NCI-H1436 (cell line): Measurements from ENCODE around the gene PGAM5.

Source experiments
- DNase-seq: peaks from one replicate; lab custom pipeline; 2025; lab: John Stamatoyannopoulos, UW

Gene PGAM5

GRCh38 chr12:132710405-132711079 lies at the start of gene PGAM5:
Gene PGAM5 (plus strand): TSS chr12:132710842. CDS start chr12:132710877, 35 bp downstream.
- peak; percentile 84 for DNase-seq

GRCh38 chr12:132660996-132661395 lies 49.6 kb upstream of the PGAM5 start:
- DNase-seq, result no peak

- DNase-seq, result no peak
Measured at GRCh38 chr12:132661972-132662371, 48.7 kb upstream of the PGAM5 start.

- DNase-seq, result no peak
Measured at GRCh38 chr12:132662901-132663755, 47.5 kb upstream of the PGAM5 start.

GRCh38 chr12:132664206-132665148 lies 46.2 kb upstream of the PGAM5 start:
- no peak for DNase-seq

- DNase-seq, result no peak
Measured at GRCh38 chr12:132665149-132665491, 45.5 kb upstream of the PGAM5 start.

GRCh38 chr12:132665794-132666193 lies 44.8 kb upstream of the PGAM5 start:
- no peak for DNase-seq

- no peak for DNase-seq
Measured at GRCh38 chr12:132668191-132669088, 42.2 kb upstream of the PGAM5 start.

GRCh38 chr12:132669166-132669879 lies 41.3 kb upstream of the PGAM5 start:
- DNase-seq, result no peak

- no peak for DNase-seq
Measured at GRCh38 chr12:132672116-132672515, 38.5 kb upstream of the PGAM5 start.

- no peak for DNase-seq
Measured at GRCh38 chr12:132672678-132673077, 38.0 kb upstream of the PGAM5 start.

- no peak for DNase-seq
Measured at GRCh38 chr12:132673288-132674179, 37.1 kb upstream of the PGAM5 start.

GRCh38 chr12:132674561-132674960 lies 36.1 kb upstream of the PGAM5 start:
- DNase-seq, result no peak

- no peak for DNase-seq
Measured at GRCh38 chr12:132675757-132676432, 34.7 kb upstream of the PGAM5 start.

- DNase-seq, result no peak
Measured at GRCh38 chr12:132677492-132677891, 33.1 kb upstream of the PGAM5 start.

GRCh38 chr12:132685400-132685799 lies 25.2 kb upstream of the PGAM5 start:
- no peak for DNase-seq

- no peak for DNase-seq
Measured at GRCh38 chr12:132686825-132687210, 23.8 kb upstream of the PGAM5 start.

- peak; percentile 92 for DNase-seq
Measured at GRCh38 chr12:132687211-132688164, 23.2 kb upstream of the PGAM5 start, which contains the start of the genes POLE and PXMP2. Gene POLE (minus strand): TSS chr12:132687342. CDS start chr12:132687315, 27 bp downstream. Gene PXMP2 (plus strand): TSS chr12:132687587. CDS start chr12:132687671, 84 bp downstream.
